OCI-LY7 (cell line): ENCODE data around the gene MIOX. TPM values are rescaled to one million over a fixed set of nuclear protein-coding genes. Genes with fewer than 3 reads are reported as not detected.

ENCODE experiments used
- BruUV-seq: library from RNA; stranded (reverse); fragments of 400-500 nt; replicated peaks from 2 replicates; lab custom pipeline; 2021; lab: Mats Ljungman, UMichigan
- CTCF ChIA-PET: fragments of 300-600 bp; sonication (Branson Sonifier 250); formaldehyde crosslinking; loops from one replicate; lab custom pipeline; 2022; ENCODE audit warnings: antibody characterized with exemption; ENCODE audit not compliant: unreplicated experiment; lab: Charles Lee
- POLR2A ChIA-PET: fragments of 300-600 bp; sonication (Branson Sonifier 250); formaldehyde crosslinking; loops from one replicate; lab custom pipeline; 2022; ENCODE audit warnings: antibody characterized with exemption; lab: Charles Lee
- DNase-seq: peaks from one replicate; pipeline ENCODE4 v3.0.0-alpha.2; 2015; ENCODE audit warnings: low spot score
- H2AFZ ChIP-seq: fragments of 200-600 bp; sonication (generic), shearing (Covaris generic); 2 replicates; pipeline ENCODE4 v1.6.1; 2014; ENCODE audit warnings: mild to moderate bottlenecking, antibody characterized with exemption, low read length, moderate library complexity
- H3K27ac ChIP-seq: fragments of 200-600 bp; sonication (generic); 2 replicates; pipeline ENCODE4 v1.5.1; 2014; ENCODE audit warnings: mixed run types, low read depth, mild to moderate bottlenecking, moderate library complexity, low read length, inconsistent platforms; ENCODE audit not compliant: poor library complexity, severe bottlenecking
- H3K36me3 ChIP-seq: fragments of 200-600 bp; sonication (generic); 2 replicates; pipeline ENCODE4 v1.6.1; 2014; ENCODE audit warnings: mild to moderate bottlenecking, antibody characterized with exemption, low read length, moderate library complexity, mixed read lengths; ENCODE audit not compliant: insufficient read depth
- H3K4me1 ChIP-seq: fragments of 200-600 bp; sonication (generic); 2 replicates; pipeline ENCODE4 v1.5.1; 2014; ENCODE audit warnings: mild to moderate bottlenecking, low read length; ENCODE audit not compliant: insufficient read depth, poor library complexity, severe bottlenecking
- H3K4me2 ChIP-seq: fragments of 200-600 bp; sonication (generic); 2 replicates; pipeline ENCODE4 v1.6.1; 2014; ENCODE audit warnings: mild to moderate bottlenecking, low read length
- H3K4me3 ChIP-seq: fragments of 200-600 bp; sonication (generic); 2 replicates; pipeline ENCODE4 v1.5.1; 2014; ENCODE audit warnings: mild to moderate bottlenecking, low read depth, low read length; ENCODE audit not compliant: poor library complexity, severe bottlenecking
- H3K79me2 ChIP-seq: fragments of 200-600 bp; sonication (generic); 2 replicates; pipeline ENCODE4 v1.6.1; 2016; ENCODE audit warnings: low read depth, mild to moderate bottlenecking, low read length, moderate library complexity, mixed read lengths; ENCODE audit not compliant: insufficient read depth
- H3K9me2 ChIP-seq: fragments of 200-600 bp; sonication (generic); 2 replicates; pipeline ENCODE4 v1.6.1; 2016; ENCODE audit warnings: mild to moderate bottlenecking, low read length, mixed read lengths; ENCODE audit not compliant: insufficient read depth
- H3K9me3 ChIP-seq: fragments of 200-600 bp; sonication (generic); 2 replicates; pipeline ENCODE4 v1.6.1; 2014; ENCODE audit warnings: mild to moderate bottlenecking, mixed run types, low read length, mixed read lengths
- H4K20me1 ChIP-seq: fragments of 200-600 bp; sonication (generic); 2 replicates; pipeline ENCODE4 v1.6.1; 2014; ENCODE audit warnings: mild to moderate bottlenecking, antibody characterized with exemption, low read length, moderate library complexity, mixed read lengths; ENCODE audit not compliant: insufficient read depth
- EZH2phosphoT487 ChIP-seq: fragments of 200-600 bp; sonication (generic); IDR thresholded peaks from 2 replicates; pipeline ENCODE4 v1.6.1; 2018; ENCODE audit warnings: low read depth, borderline replicate concordance, mild to moderate bottlenecking, mixed run types, antibody characterized with exemption, low read length, moderate library complexity, mixed read lengths
- intact Hi-C: fragments of 100-400 bp; cut with micrococcal nuclease; formaldehyde crosslinking; loops from one replicate; pipeline ENCODE4 v1.10.0; 2022; ENCODE audit not compliant: unreplicated experiment
- total RNA-seq, 2 experiments: library from RNA; depleted of rRNA in 1 of 2; stranded (reverse); fragments of >200 nt in 1 of 2; shearing (Covaris generic) in 1 of 2; gene quantifications; 2 replicates each; pipeline ENCODE4 v1.2.3, GENCODE V29; 2014 to 2022
- TF ChIP-seq, protein P1 (sequence below): fragments of 200-600 bp; sonication (generic); conservative IDR thresholded peaks from 2 replicates; pipeline ENCODE4 v1.5.1; 2014; ENCODE audit warnings: mild to moderate bottlenecking, antibody characterized with exemption, low read length, moderate library complexity, mixed read lengths

Gene MIOX
- total RNA-seq, 2 experiments from 2014 or later, result 0.53 TPM; not detected in 1

DNA sequence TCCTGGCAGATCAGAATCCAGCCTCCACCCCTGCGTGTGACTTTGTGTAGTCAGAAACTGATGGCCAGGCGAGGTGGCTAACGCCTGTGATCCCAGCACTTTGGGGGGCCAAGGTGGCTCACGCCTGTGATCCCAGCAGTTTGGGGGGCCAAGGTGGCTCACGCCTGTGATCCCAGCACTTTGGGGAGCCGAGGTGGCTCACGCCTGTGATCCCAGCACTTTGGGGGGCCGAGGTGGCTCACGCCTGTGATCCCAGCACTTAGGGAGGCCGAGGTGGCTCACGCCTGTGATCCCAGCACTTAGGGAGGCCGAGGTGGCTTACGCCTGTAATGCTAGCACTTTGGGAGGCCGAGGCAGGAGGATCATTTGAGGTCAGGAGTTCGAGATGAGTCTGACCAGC lies 26.5 kb downstream of the MIOX start:
- no peaks in the 10 kb centered on the region for H3K9me3 ChIP-seq
- H4K20me1 ChIP-seq, result peaks cover 4% of the 10 kb centered on the region; the same call in 1 of the 2 replicates
- peaks cover 64% of the 10 kb centered on the region for H3K36me3 ChIP-seq
- CTCF ChIA-PET, result no interaction called here
- peaks cover 64% of the 10 kb centered on the region for H3K79me2 ChIP-seq
- no peak overlapping the region for H3K4me2 ChIP-seq
- no peak for DNase-seq
- no peaks in the 10 kb centered on the region for H3K9me2 ChIP-seq
- no peak overlapping the region for H3K27ac ChIP-seq
- no peak for TF ChIP-seq EZH2phosphoT487
- TF ChIP-seq, protein P1, sequence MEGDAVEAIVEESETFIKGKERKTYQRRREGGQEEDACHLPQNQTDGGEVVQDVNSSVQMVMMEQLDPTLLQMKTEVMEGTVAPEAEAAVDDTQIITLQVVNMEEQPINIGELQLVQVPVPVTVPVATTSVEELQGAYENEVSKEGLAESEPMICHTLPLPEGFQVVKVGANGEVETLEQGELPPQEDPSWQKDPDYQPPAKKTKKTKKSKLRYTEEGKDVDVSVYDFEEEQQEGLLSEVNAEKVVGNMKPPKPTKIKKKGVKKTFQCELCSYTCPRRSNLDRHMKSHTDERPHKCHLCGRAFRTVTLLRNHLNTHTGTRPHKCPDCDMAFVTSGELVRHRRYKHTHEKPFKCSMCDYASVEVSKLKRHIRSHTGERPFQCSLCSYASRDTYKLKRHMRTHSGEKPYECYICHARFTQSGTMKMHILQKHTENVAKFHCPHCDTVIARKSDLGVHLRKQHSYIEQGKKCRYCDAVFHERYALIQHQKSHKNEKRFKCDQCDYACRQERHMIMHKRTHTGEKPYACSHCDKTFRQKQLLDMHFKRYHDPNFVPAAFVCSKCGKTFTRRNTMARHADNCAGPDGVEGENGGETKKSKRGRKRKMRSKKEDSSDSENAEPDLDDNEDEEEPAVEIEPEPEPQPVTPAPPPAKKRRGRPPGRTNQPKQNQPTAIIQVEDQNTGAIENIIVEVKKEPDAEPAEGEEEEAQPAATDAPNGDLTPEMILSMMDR, result no peak
- H3K4me3 ChIP-seq, result no peak overlapping the region
- no peak overlapping the region for H2AFZ ChIP-seq
- BruUV-seq, result no TSS peak
- intact Hi-C loops, result no loop called here
- POLR2A ChIA-PET, result no interaction called here
- peaks cover 17% of the 10 kb centered on the region for H3K4me1 ChIP-seq

DNA sequence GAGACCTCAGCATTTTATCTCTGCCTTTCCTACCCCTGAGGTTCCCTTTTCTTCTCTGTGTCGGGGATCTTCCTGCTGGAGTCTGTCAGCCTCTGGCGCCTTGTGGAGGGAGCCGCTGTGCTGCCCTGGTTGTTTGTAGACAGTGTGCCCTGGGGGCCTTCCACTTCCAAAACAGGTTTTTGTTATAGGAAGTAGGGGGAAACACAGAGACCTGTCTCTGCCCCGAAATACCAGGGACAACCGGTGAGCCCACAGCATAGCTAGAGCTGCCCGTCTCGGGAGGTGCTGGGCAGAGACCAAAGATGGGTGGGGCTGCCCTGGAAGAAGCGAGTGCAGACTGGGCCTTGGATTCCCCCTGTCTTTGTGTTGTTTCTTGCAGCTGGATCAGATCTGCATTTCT lies 29.4 kb downstream of the MIOX start:
- intact Hi-C loops, result no loop called here
- Histone ChIP-seq H2AFZ (no peak overlapping the region), H3K4me2 (no peak overlapping the region), H3K79me2 (peaks cover 35% of the 10 kb centered on the region), H3K4me3 (no peak overlapping the region), H3K9me2 (no peaks in the 10 kb centered on the region), H3K9me3 (no peaks in the 10 kb centered on the region), H4K20me1 (no peaks in the 10 kb centered on the region), H3K4me1 (no peaks in the 10 kb centered on the region), H3K27ac (no peak overlapping the region), H3K36me3 (peaks cover 86% of the 10 kb centered on the region)
- ChIA-PET CTCF (no interaction called here), POLR2A (interaction anchor here (1.4 kb wide), 1 partner anchor 9 kb away, joined by 3 read pairs; no protein-coding TSS in a partner anchor)
- no peak for DNase-seq
- BruUV-seq, result no TSS peak
- TF ChIP-seq EZH2phosphoT487, result no peak
- TF ChIP-seq, protein P1, result no peak

DNA sequence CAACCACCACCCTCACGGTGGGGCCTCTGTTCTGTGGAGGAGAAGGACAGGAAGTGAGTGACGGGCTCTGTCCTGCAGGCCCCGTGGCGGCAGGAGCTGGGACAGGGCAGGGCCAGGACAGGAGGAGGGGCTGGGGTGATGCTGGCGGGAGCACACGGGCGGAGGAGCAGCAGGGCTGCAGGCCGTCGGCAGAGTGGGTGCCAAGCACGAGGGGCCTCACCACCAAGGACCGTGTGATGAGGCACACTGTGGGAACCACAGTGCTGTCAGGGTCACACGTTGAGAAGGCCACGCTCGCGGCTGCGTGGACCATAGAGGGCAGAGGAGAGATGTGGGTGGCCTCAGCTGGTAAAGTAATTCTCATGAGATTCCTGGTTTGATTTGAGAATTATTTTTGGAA lies 30.2 kb downstream of the MIOX start:
- Histone ChIP-seq H3K79me2 (peaks cover 31% of the 10 kb centered on the region), H3K36me3 (peaks cover 93% of the 10 kb centered on the region), H3K9me2 (no peaks in the 10 kb centered on the region)

More for the DNA sequence above, 30.2 kb downstream of the MIOX start:
- intact Hi-C loops, result no loop called here
- Histone ChIP-seq H3K9me3 (no peaks in the 10 kb centered on the region), H2AFZ (no peak overlapping the region), H4K20me1 (no peaks in the 10 kb centered on the region), H3K4me2 (no peak overlapping the region), H3K4me1 (no peaks in the 10 kb centered on the region), H3K27ac (no peak overlapping the region), H3K4me3 (no peak overlapping the region)
- CTCF ChIA-PET, result no interaction called here
- TF ChIP-seq EZH2phosphoT487, result no peak
- TF ChIP-seq, protein P1, result no peak
- no TSS peak for BruUV-seq
- POLR2A ChIA-PET, result no interaction called here
- no peak for DNase-seq
